B cell (primary cell): ENCODE measurements around the gene APP.

ENCODE experiments used
- CTCF ChIP-seq: fragments of 200-600 bp; IDR thresholded peaks from one replicate; pipeline ENCODE4 v1.8.0; 2022; ENCODE audit warnings: antibody characterized with exemption, mild to moderate bottlenecking
- EZH2 ChIP-seq: IDR thresholded peaks from 2 replicates; pipeline ENCODE4 v1.6.1; 2012; ENCODE audit warnings: borderline replicate concordance, low read depth, mild to moderate bottlenecking, moderate library complexity, low read length; ENCODE audit not compliant: insufficient read depth, poor library complexity, severe bottlenecking

- TF ChIP-seq EZH2 (no peak), CTCF (no peak)
Measured at GRCh38 chr21:26107429-26107828, 63.1 kb downstream of the APP start.
